Hematopoietic multipotent progenitor cell treated with erythropoietin and hydrocortisone succinate and interleukin-3 and kit ligand, for 6 days (in vitro differentiated cells): ENCODE measurements around the gene APRT.

Experiments
- DNase-seq: peaks from one replicate; pipeline ENCODE4 v3.0.0-alpha.2; 2015

The APRT gene

GRCh38 chr16:88821168-88821850 lies 9.6 kb upstream of the APRT start:
- no peak for DNase-seq

GRCh38 chr16:88820385-88821025 lies 8.8 kb upstream of the APRT start:
- no peak for DNase-seq

GRCh38 chr16:88819126-88819525 lies 7.4 kb upstream of the APRT start:
- DNase-seq: no peak

- no peak for DNase-seq
These were observed 6.8 kb upstream of the APRT start for GRCh38 chr16:88818575-88818874.

GRCh38 chr16:88817785-88818574 lies 6.3 kb upstream of the APRT start:
- no peak for DNase-seq

GRCh38 chr16:88816736-88817535 lies 5.2 kb upstream of the APRT start:
- no peak for DNase-seq

GRCh38 chr16:88815901-88816589 lies 4.3 kb upstream of the APRT start:
- DNase-seq: peak; percentile 74

- no peak for DNase-seq
These were observed 3.5 kb upstream of the APRT start for GRCh38 chr16:88815227-88815626.

- no peak for DNase-seq
These were observed 2.4 kb upstream of the APRT start for GRCh38 chr16:88814144-88814502.

GRCh38 chr16:88813269-88814143 lies 1.8 kb upstream of the APRT start:
- DNase-seq: no peak

GRCh38 chr16:88812513-88813268 lies 963 bp upstream of the APRT start:
- DNase-seq: peak; percentile 71

GRCh38 chr16:88810912-88811768 lies 588 bp downstream of the APRT start:
- peak; percentile 91 for DNase-seq

GRCh38 chr16:88810166-88810911 lies 1.4 kb downstream of the APRT start:
- DNase-seq: peak; percentile 73

- DNase-seq: peak; percentile 44
These were observed 2.0 kb downstream of the APRT start for GRCh38 chr16:88809676-88810165.

- peak; percentile 42 for DNase-seq
These were observed 2.6 kb downstream of the APRT start for GRCh38 chr16:88809068-88809675.

- DNase-seq: no peak
These were observed 3.9 kb downstream of the APRT start for GRCh38 chr16:88807626-88808453.

GRCh38 chr16:88807142-88807625 lies 4.5 kb downstream of the APRT start:
- peak; percentile 43 for DNase-seq
